ENCODE measurements around the gene SCAANT1.
A peak's percentile ranks its signal among the peaks of the same experiment; 100 is the strongest.

SCAANT1 gene

GRCh38 chr3:63896332-63897030, 15.7 kb downstream of the SCAANT1 start:
- no peak for DNase-seq

GRCh38 chr3:63895422-63896189, 16.6 kb downstream of the SCAANT1 start:
- no peak for DNase-seq

- DNase-seq: no peak
These were observed 19.3 kb downstream of the SCAANT1 start for GRCh38 chr3:63892773-63893352.

- DNase-seq: no peak
These were observed 20.7 kb downstream of the SCAANT1 start for GRCh38 chr3:63891518-63891917.

GRCh38 chr3:63886858-63887257, 25.3 kb downstream of the SCAANT1 start:
- DNase-seq: no peak

- no peak for DNase-seq
These were observed 31.5 kb downstream of the SCAANT1 start for GRCh38 chr3:63880653-63881052.

GRCh38 chr3:63878394-63879060, 33.7 kb downstream of the SCAANT1 start:
- DNase-seq: no peak

GRCh38 chr3:63877737-63878393, 34.3 kb downstream of the SCAANT1 start:
- DNase-seq: no peak

- no peak for DNase-seq
These were observed 35.9 kb downstream of the SCAANT1 start for GRCh38 chr3:63876260-63876659.

GRCh38 chr3:63875510-63875909, 36.7 kb downstream of the SCAANT1 start:
- no peak for DNase-seq

- no peak for DNase-seq
These were observed 37.4 kb downstream of the SCAANT1 start for GRCh38 chr3:63874769-63875168.

- no peak for DNase-seq
These were observed 39.9 kb downstream of the SCAANT1 start for GRCh38 chr3:63872135-63872924.

- DNase-seq: no peak
These were observed 41.6 kb downstream of the SCAANT1 start for GRCh38 chr3:63870615-63871005.

GRCh38 chr3:63869940-63870614, 42.1 kb downstream of the SCAANT1 start:
- no peak for DNase-seq

- no peak for DNase-seq
These were observed 45.0 kb downstream of the SCAANT1 start for GRCh38 chr3:63867225-63867624.

GRCh38 chr3:63864965-63865327, 47.2 kb downstream of the SCAANT1 start:
- no peak for DNase-seq

- peak; percentile 46 for DNase-seq
These were observed 47.9 kb downstream of the SCAANT1 start for GRCh38 chr3:63864008-63864964.

GRCh38 chr3:63863150-63864007, 48.8 kb downstream of the SCAANT1 start, which contains the start of the genes ATXN7 and THOC7:
TSS of gene ATXN7 (plus strand) at chr3:63863867. CDS start at chr3:63912599, 48,732 bp downstream.
TSS of gene THOC7 (minus strand) at chr3:63863805. CDS start at chr3:63863790, 15 bp downstream.
- DNase-seq: peak; percentile 76

- no peak for DNase-seq
These were observed 49.4 kb downstream of the SCAANT1 start for GRCh38 chr3:63862804-63863149.
